GM21367 (cell line): ENCODE data around the gene SLC12A7.
"Not testable (repeated sequence)": the region's sequence is repeated elsewhere in the genome, so short reads cannot be mapped to it uniquely, and the experiment has no call there.

Experiments used
- ATAC-seq: cut with Tn5 transposase; IDR thresholded peaks from one replicate; pipeline ENCODE4 v1.9.1; 2021; ENCODE audit not compliant: unreplicated experiment

Gene SLC12A7

GRCh38 chr5:1099926-1100663 is 11.8 kb downstream of the SLC12A7 start:
- no peak for ATAC-seq

- ATAC-seq = no peak
Observed at GRCh38 chr5:1098986-1099597, 12.8 kb downstream of the SLC12A7 start.

GRCh38 chr5:1097988-1098385 is 13.9 kb downstream of the SLC12A7 start:
- not testable (repeated sequence) for ATAC-seq

- ATAC-seq = no peak
Observed at GRCh38 chr5:1097381-1097987, 14.4 kb downstream of the SLC12A7 start.

- ATAC-seq = no peak
Observed at GRCh38 chr5:1096838-1097237, 15.0 kb downstream of the SLC12A7 start.

- ATAC-seq = no peak
Observed at GRCh38 chr5:1095990-1096363, 15.9 kb downstream of the SLC12A7 start.

- no peak for ATAC-seq
Observed at GRCh38 chr5:1095302-1095989, 16.4 kb downstream of the SLC12A7 start.

GRCh38 chr5:1094670-1095190 is 17.1 kb downstream of the SLC12A7 start:
- ATAC-seq = no peak

- ATAC-seq = no peak
Observed at GRCh38 chr5:1093361-1093760, 18.5 kb downstream of the SLC12A7 start.

GRCh38 chr5:1092122-1092521 is 19.7 kb downstream of the SLC12A7 start:
- no peak for ATAC-seq

- no peak for ATAC-seq
Observed at GRCh38 chr5:1091632-1092031, 20.2 kb downstream of the SLC12A7 start.

GRCh38 chr5:1090538-1090937 is 21.3 kb downstream of the SLC12A7 start:
- no peak for ATAC-seq

- no peak for ATAC-seq
Observed at GRCh38 chr5:1089621-1090040, 22.2 kb downstream of the SLC12A7 start.

- ATAC-seq = no peak
Observed at GRCh38 chr5:1089146-1089545, 22.7 kb downstream of the SLC12A7 start.

- ATAC-seq = no peak
Observed at GRCh38 chr5:1088726-1089125, 23.1 kb downstream of the SLC12A7 start.

GRCh38 chr5:1088031-1088430 is 23.8 kb downstream of the SLC12A7 start:
- no peak for ATAC-seq

GRCh38 chr5:1087428-1087827 is 24.4 kb downstream of the SLC12A7 start:
- ATAC-seq = no peak

- ATAC-seq = no peak
Observed at GRCh38 chr5:1086871-1087270, 25.0 kb downstream of the SLC12A7 start.

GRCh38 chr5:1086137-1086536 is 25.7 kb downstream of the SLC12A7 start:
- no peak for ATAC-seq

- ATAC-seq = no peak
Observed at GRCh38 chr5:1085391-1085790, 26.5 kb downstream of the SLC12A7 start.

GRCh38 chr5:1083823-1084605 is 27.8 kb downstream of the SLC12A7 start:
- ATAC-seq = no peak
